Measurements from ENCODE around the gene WFDC2. TPM values are rescaled to one million over a fixed set of nuclear protein-coding genes. Genes with fewer than 3 reads are reported as not detected.

WFDC2 gene
- total and polyA plus RNA-seq, 10 of the 15 experiments (the other 5 are each of a cell fraction or from before 2014, with no cell fraction given), result 0.13 TPM; not detected in 9

GRCh38 chr20:45426320-45427016 is 43.1 kb upstream of the WFDC2 start:
- in situ Hi-C loops (cut with MboI) (no loop called here), intact Hi-C loops (cut with micrococcal nuclease; ENCODE audit: unreplicated experiment) (no loop called here)
- H2AFZ ChIP-seq (ENCODE audit: control insufficient read depth, low read depth, low read length), result no peak overlapping the region
- ChIA-PET RAD21 (ENCODE audit: unreplicated experiment) (no interaction called here), CTCF (interaction anchor here (1.9 kb wide), 1 partner anchor 10 kb away, joined by 7 read pairs; no protein-coding TSS in a partner anchor), POLR2A (no interaction called here), SMC1A (ENCODE audit: uncharacterized antibody, unreplicated experiment) (no interaction called here)
- 95% methylated on average over 5 of the region's 5 CpGs for WGBS (ENCODE audit: insufficient coverage, insufficient replicate concordance, low lambda C conversion rate, missing lambda C conversion rate)
- TF ChIP-seq CREB1 (IDR thresholded peaks at IDR 0.05; ENCODE audit: low read depth), result no peak
- 0 out of 2 replicates have a peak, but pooled peaks have one; percentile 12 for TF ChIP-seq POLR2AphosphoS5 (IDR thresholded peaks at IDR 0.05; ENCODE audit: low read length)
- no peak for TF ChIP-seq BMI1 (IDR thresholded peaks at IDR 0.05; ENCODE audit: borderline replicate concordance)
- TF ChIP-seq TBL1XR1 (IDR thresholded peaks at IDR 0.05; ENCODE audit: low read depth, low read length), result no peak
- TF ChIP-seq SP1 (IDR thresholded peaks at IDR 0.05; ENCODE audit: low read depth, low read length), result no peak
- no peak for TF ChIP-seq WRNIP1 (IDR thresholded peaks at IDR 0.05; ENCODE audit: borderline replicate concordance, low read depth, low read length)
- TF ChIP-seq STAT1 (conservative IDR thresholded peaks at IDR 0.05), result no peak
- no peak for TF ChIP-seq ZBTB40 (IDR thresholded peaks at IDR 0.05; ENCODE audit: borderline replicate concordance)
- TF ChIP-seq NR2C1 (IDR thresholded peaks at IDR 0.05), result no peak
- no peak for TF ChIP-seq SRF (IDR thresholded peaks at IDR 0.05; ENCODE audit: low read depth in 2 of 2, low read length in 2 of 2)
- TF ChIP-seq RELB (IDR thresholded peaks at IDR 0.05; ENCODE audit: low read depth), result no peak
- TF ChIP-seq STAT3 (IDR thresholded peaks at IDR 0.05; ENCODE audit: low read depth, low read length), result no peak
- TF ChIP-seq SMAD1 (IDR thresholded peaks at IDR 0.05; ENCODE audit: low read depth, partially characterized antibody), result no peak
- peak; percentile 1; the same call in 1 of the 2 replicates for TF ChIP-seq POLR2A (IDR thresholded peaks at IDR 0.05; ENCODE audit: low read depth, low read length)
- no peak for TF ChIP-seq ZNF24 (IDR thresholded peaks at IDR 0.05)
- no peaks in the 10 kb centered on the region for H3K79me2 ChIP-seq (ENCODE audit: control insufficient read depth, insufficient read depth, low read length)
- H3K36me3 ChIP-seq (ENCODE audit: control insufficient read depth in 2 of 2, insufficient read depth in 2 of 2, low read length in 1 of 2), result peaks cover 6 to 17% of the 10 kb centered on the region in 2 experiments; a peak in 3 of 4 replicates
- H3K4me3 ChIP-seq, result no peak overlapping the region
- no peak overlapping the region for H3K27ac ChIP-seq (ENCODE audit: control insufficient read depth, insufficient read depth)
- ATAC-seq (no peak; the same call in 2 of the 3 replicates), FAIRE-seq (no peak), DNase-seq (ENCODE audit: low read depth, low spot score) (no peak)
- H3K9ac ChIP-seq (ENCODE audit: control insufficient read depth, insufficient read depth, low read length), result no peak overlapping the region
- no peaks in the 10 kb centered on the region for H3K27me3 ChIP-seq (replicated peaks in 1 of 2; ENCODE audit: control insufficient read depth in 2 of 2, insufficient read depth in 2 of 2, low read length in 1 of 2)
- no peaks in the 10 kb centered on the region for H3K9me3 ChIP-seq (replicated peaks; ENCODE audit: control insufficient read depth, insufficient read depth, low read length)
- no peaks in the 10 kb centered on the region for H3K4me1 ChIP-seq (ENCODE audit: control insufficient read depth, insufficient read depth, low read length)
- BruUV-seq (replicated peaks), result no TSS peak
- no peaks in the 10 kb centered on the region for H4K20me1 ChIP-seq (ENCODE audit: control insufficient read depth, insufficient read depth)
- H3K4me2 ChIP-seq (ENCODE audit: control insufficient read depth, insufficient read depth), result no peak overlapping the region
